Measurements from ENCODE around the gene DCC. TPM values are rescaled to one million over a fixed set of nuclear protein-coding genes. Genes with fewer than 3 reads are reported as not detected.

The DCC gene, protein sequence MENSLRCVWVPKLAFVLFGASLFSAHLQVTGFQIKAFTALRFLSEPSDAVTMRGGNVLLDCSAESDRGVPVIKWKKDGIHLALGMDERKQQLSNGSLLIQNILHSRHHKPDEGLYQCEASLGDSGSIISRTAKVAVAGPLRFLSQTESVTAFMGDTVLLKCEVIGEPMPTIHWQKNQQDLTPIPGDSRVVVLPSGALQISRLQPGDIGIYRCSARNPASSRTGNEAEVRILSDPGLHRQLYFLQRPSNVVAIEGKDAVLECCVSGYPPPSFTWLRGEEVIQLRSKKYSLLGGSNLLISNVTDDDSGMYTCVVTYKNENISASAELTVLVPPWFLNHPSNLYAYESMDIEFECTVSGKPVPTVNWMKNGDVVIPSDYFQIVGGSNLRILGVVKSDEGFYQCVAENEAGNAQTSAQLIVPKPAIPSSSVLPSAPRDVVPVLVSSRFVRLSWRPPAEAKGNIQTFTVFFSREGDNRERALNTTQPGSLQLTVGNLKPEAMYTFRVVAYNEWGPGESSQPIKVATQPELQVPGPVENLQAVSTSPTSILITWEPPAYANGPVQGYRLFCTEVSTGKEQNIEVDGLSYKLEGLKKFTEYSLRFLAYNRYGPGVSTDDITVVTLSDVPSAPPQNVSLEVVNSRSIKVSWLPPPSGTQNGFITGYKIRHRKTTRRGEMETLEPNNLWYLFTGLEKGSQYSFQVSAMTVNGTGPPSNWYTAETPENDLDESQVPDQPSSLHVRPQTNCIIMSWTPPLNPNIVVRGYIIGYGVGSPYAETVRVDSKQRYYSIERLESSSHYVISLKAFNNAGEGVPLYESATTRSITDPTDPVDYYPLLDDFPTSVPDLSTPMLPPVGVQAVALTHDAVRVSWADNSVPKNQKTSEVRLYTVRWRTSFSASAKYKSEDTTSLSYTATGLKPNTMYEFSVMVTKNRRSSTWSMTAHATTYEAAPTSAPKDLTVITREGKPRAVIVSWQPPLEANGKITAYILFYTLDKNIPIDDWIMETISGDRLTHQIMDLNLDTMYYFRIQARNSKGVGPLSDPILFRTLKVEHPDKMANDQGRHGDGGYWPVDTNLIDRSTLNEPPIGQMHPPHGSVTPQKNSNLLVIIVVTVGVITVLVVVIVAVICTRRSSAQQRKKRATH (N-terminal part only)
- total RNA-seq, result not detected

DNA sequence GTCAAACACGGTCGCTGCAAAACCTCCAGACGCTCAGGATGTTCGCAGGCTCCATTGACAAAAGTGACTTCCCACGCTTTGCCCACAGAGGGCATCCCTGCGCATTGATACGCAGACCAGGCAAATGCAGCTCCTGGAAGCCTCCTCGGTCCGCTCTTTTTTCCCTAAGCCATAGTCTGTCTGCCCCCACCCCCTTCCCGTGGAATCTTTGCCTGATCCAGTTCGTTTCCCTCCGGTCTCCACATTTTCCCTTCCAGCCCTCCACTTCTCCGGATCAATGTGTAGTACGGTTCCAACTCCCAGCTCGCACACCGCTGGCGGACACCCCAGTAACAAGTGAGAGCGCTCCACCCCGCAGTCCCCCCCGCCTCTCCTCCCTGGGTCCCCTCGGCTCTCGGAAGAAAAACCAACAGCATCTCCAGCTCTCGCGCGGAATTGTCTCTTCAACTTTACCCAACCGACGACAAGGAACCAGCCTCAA lies at the start of gene DCC:
TSS of gene DCC (plus strand) at position 307 of the 481 bp plus-strand sequence. CDS start 591 bp downstream, outside the sequence.
- Mint-ChIP-seq H3K4me3 (no peak within 1 kb of the TSS), H3K4me1 (no peaks in the 10 kb centered on the region), H3K27ac (no peak within 1 kb of the TSS), H3K27me3 (peaks cover 31% of the 10 kb centered on the region), H3K9me3 (peaks cover 8% of the 10 kb centered on the region), H3K36me3 (ENCODE audit: low read depth) (no peaks in the 10 kb centered on the region)
- no peak for ATAC-seq (replicated peaks)

DNA sequence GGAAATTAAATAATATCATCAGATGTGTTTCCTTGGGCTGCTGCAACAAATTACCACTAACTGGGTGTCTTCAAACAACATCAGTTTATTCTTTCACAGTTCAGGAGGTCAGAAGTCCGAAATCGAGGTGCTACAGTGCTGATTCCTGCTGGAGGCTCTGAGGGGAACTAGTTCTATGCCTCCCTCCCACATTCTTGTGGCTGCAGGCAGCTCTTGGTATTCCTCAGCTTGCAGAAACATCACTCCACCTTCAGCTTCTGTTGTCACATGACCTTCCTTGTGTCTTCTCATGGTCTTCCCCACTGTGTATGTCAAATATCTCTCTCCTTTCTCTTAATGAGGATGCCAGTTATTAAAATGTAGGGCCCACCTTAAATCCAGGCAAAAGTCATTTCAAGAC lies 29.3 kb upstream of the DCC start:
- no peak for ATAC-seq (replicated peaks)
- Mint-ChIP-seq H3K4me3 (no peak overlapping the region), H3K36me3 (ENCODE audit: low read depth) (no peaks in the 10 kb centered on the region), H3K27ac (no peak overlapping the region), H3K27me3 (no peaks in the 10 kb centered on the region), H3K4me1 (no peaks in the 10 kb centered on the region), H3K9me3 (peaks cover 13% of the 10 kb centered on the region)

DNA sequence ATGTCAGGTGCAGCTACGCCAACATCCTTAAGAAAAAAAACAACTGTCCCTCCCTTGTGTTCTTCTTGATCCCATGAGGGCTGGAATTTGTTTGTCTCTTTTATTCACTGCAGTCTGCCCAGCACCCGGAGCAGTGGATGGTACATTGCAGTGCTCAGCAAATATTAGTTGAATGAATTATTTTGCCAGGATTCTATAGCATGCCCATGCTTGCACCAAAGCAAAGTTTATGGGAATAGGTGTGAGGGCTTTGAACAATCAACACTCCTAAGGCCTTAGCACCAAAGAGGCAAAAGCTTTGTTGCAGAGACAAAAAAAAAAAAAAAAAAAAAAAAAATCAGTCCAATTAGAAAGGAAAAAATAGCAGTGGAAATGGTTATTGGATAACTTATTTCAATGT lies 28.7 kb upstream of the DCC start:
- no peaks in the 10 kb centered on the region for H3K4me1 Mint-ChIP-seq
- H3K9me3 Mint-ChIP-seq, result peaks cover 12% of the 10 kb centered on the region
- H3K4me3 Mint-ChIP-seq, result no peak overlapping the region
- ATAC-seq (replicated peaks), result no peak
- no peaks in the 10 kb centered on the region for H3K27me3 Mint-ChIP-seq
- no peaks in the 10 kb centered on the region for H3K36me3 Mint-ChIP-seq (ENCODE audit: low read depth)
- no peak overlapping the region for H3K27ac Mint-ChIP-seq

DNA sequence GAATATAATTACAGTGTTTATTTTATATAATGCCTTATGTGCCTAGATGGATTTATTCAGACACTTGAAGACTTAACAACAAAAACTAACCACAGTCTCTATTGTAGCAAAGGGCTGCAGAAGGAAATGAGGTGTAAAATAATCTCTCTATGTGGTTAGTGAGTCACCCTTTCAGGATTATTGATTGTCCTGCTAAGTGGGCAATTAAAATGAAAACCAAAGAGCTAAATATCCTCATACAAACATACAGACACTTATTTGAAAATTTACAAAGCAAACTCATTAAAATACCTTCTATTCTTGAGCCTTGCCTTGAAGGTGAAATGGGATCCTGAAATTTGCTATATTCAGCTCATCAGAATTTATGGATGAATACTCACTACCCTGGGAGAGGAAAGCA lies 27.7 kb upstream of the DCC start:
- H3K27ac Mint-ChIP-seq, result no peak overlapping the region
- H3K27me3 Mint-ChIP-seq, result no peaks in the 10 kb centered on the region
- no peaks in the 10 kb centered on the region for H3K4me1 Mint-ChIP-seq
- ATAC-seq (replicated peaks), result no peak
- peaks cover 12% of the 10 kb centered on the region for H3K9me3 Mint-ChIP-seq
- no peak overlapping the region for H3K4me3 Mint-ChIP-seq
- no peaks in the 10 kb centered on the region for H3K36me3 Mint-ChIP-seq (ENCODE audit: low read depth)

DNA sequence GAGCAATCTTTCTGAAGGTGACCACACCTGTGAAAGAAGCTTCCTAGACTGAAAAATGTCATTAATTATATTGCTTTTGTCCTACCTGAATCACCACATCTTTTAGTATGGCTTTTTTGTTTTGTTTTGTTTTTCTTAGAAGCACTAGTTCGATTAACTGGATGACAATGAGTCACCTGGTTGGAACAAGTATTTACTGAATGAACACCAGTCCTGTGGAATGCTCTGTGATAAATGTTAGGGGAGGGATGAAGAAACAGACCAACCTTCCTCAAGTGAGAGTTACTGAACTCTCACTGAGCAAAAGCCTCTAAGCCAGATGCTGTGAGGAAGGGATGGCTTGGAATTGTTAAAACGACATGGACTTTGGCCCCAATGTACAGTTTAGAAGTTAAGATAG lies 26.8 kb upstream of the DCC start:
- no peak for ATAC-seq (replicated peaks)
- Mint-ChIP-seq H3K9me3 (peaks cover 12% of the 10 kb centered on the region), H3K4me1 (no peaks in the 10 kb centered on the region), H3K4me3 (no peak overlapping the region), H3K36me3 (ENCODE audit: low read depth) (no peaks in the 10 kb centered on the region), H3K27me3 (no peaks in the 10 kb centered on the region), H3K27ac (no peak overlapping the region)

DNA sequence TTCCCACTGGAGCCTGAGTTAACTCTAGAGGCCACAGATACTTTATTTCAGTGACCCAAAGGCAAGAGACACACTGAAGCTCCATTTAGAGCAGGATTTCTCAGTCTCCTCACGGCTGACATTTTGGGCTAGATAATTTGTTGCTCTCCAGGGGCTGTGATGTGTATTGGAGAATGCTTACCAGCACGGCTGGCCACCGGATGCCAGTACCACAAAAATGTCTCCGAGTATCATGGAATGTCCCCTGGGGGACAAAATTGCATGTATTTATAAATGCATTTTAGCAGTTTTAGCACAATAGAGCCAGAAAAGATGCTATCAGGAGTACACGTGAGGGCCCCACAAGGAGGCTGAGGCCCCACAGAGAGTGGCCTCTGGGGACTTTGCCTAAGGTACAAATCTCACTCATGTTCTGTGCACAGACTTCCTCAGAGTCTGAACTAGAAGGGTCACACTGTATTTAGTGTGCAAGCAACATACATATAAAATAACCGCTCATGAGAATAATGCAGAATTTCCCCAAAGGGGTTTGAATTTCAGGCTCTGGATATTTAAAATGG lies 20.5 kb upstream of the DCC start:
- H3K4me3 Mint-ChIP-seq, result no peak overlapping the region
- H3K27ac Mint-ChIP-seq, result no peak overlapping the region
- no peak for ATAC-seq (replicated peaks)

DNA sequence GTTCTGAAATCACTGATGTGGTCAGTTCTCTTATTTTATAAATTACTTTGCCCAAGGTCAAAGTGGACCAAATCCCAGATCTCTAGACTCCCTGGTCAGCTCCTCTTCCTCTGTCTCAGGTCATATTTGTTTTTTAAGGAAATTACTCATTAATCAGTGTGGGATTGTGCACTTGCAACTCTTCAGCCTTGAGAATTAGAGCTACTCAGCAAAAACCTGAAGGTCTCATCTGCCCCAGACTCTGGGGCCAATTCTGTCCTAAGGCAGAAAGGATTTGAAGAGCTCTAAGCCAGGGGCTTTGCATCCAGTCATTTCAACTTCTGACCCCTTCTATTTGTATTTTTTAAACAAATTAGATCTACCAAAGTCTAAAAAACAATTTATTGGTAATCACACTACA lies 17.7 kb upstream of the DCC start:
- ATAC-seq (replicated peaks), result no peak
- no peaks in the 10 kb centered on the region for H3K36me3 Mint-ChIP-seq (ENCODE audit: low read depth)
- no peak overlapping the region for H3K27ac Mint-ChIP-seq
- no peak overlapping the region for H3K4me3 Mint-ChIP-seq
- no peaks in the 10 kb centered on the region for H3K27me3 Mint-ChIP-seq
- H3K9me3 Mint-ChIP-seq, result no peaks in the 10 kb centered on the region
- no peaks in the 10 kb centered on the region for H3K4me1 Mint-ChIP-seq

More for the DNA sequence above, 20.5 kb upstream of the DCC start:
- Mint-ChIP-seq H3K9me3 (no peaks in the 10 kb centered on the region), H3K27me3 (no peaks in the 10 kb centered on the region), H3K4me1 (no peaks in the 10 kb centered on the region), H3K36me3 (ENCODE audit: low read depth) (no peaks in the 10 kb centered on the region)

DNA sequence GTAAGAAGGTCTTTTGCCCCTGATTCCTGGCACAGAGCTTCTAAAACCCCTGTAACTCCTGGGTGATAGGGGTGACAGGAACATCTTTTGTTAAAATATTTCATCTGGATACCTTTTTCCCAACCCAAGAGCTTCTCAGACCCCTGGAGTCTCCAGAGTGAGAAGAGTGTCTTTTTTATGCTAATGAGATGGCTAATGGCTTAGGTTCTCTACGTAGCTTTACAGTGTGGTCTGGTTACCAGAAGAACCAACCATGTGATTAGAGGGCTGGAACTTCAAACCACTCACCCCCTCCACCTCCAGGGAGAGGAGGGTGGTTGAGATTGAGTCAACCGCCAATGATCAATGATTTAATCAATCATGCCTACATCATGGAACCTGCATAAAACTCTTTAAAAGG lies 16.2 kb upstream of the DCC start:
- Mint-ChIP-seq H3K36me3 (ENCODE audit: low read depth) (no peaks in the 10 kb centered on the region), H3K27ac (no peak overlapping the region), H3K4me1 (no peaks in the 10 kb centered on the region), H3K9me3 (no peaks in the 10 kb centered on the region), H3K27me3 (no peaks in the 10 kb centered on the region), H3K4me3 (no peak overlapping the region)
- no peak for ATAC-seq (replicated peaks)

DNA sequence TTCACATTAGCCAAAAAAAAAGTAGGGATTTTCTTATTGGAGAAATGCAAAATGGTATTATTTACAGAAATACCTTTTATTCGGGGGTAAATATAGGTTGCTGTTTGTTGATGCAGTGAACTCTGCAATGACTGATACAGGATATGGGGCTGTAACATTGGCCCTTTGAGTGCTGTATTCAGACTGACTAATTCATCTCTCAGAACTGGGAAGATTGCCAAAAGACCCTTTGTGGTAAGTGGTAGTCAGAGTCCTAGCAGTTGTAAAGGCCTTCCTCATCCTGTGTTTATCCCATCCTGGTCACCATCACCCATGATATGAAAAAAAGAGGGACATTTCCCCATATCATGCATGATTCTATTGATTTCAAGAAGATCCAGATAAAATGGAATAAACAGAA lies 14.0 kb upstream of the DCC start:
- no peak overlapping the region for H3K4me3 Mint-ChIP-seq
- no peaks in the 10 kb centered on the region for H3K4me1 Mint-ChIP-seq
- H3K9me3 Mint-ChIP-seq, result no peaks in the 10 kb centered on the region
- no peaks in the 10 kb centered on the region for H3K27me3 Mint-ChIP-seq
- no peak overlapping the region for H3K27ac Mint-ChIP-seq
- no peaks in the 10 kb centered on the region for H3K36me3 Mint-ChIP-seq (ENCODE audit: low read depth)
- ATAC-seq (replicated peaks), result no peak

DNA sequence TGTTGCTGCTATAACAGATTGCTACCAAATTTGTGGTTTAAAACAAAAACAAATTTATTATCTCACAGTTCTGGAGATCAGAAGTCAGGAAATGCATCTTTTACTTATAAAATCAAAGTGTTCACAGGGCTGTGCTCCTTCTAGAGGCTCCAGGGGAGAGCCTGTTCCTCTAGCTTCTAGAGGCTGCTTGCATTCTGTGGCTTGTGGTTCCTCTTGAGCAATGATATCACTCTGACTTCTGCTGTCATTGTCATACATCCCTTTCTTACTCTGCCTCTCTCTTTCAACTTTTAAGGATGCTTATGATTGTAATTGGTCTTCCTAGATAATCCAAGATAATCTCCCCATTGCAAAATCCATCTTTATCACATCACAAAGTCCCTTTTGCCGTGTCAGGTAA lies 6.1 kb upstream of the DCC start:
- Mint-ChIP-seq H3K27me3 (no peaks in the 10 kb centered on the region), H3K9me3 (peaks cover 8% of the 10 kb centered on the region), H3K27ac (no peak overlapping the region), H3K4me3 (no peak overlapping the region), H3K36me3 (ENCODE audit: low read depth) (no peaks in the 10 kb centered on the region), H3K4me1 (no peaks in the 10 kb centered on the region)
- no peak for ATAC-seq (replicated peaks)

DNA sequence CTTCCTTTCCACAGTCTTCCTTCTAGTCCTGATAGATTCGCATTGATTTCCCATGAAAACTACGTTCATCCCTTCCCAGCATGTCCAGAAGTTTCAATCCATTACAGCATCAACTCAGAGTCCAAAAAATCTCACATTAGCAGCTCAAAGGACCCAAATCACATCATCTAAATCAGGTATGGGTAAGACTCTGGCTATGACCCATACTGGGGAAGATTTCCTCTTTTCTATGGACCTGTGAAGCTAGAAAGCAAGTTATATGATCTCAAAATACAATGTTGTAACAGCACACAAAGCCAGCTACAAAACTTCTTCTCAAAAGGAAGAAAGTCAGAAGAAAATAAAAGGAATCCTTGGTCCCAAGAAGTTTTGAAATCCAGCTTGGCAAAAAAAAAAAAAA lies 5.7 kb upstream of the DCC start:
- ATAC-seq (replicated peaks), result no peak
- H3K36me3 Mint-ChIP-seq (ENCODE audit: low read depth), result no peaks in the 10 kb centered on the region

DNA sequence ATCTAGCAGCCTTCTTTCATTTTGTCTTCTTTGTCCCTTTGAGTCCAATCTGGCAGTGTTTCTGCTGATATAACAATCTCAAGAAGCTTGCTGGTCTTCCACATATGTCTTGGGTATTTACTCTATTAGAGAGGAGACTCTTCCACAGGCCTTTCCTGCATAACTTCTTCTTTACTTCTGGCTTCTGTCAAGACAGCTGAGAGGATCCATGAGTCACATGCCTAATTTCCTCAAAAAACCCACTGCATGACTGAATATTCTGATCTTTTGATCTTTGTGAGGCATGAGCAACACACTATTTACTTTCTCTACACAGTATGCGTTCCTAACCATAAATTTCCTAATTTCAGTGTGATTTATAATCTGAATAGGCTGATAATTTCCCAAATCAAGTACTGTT lies 5.1 kb upstream of the DCC start:
- Mint-ChIP-seq H3K27ac (no peak overlapping the region), H3K36me3 (ENCODE audit: low read depth) (no peaks in the 10 kb centered on the region), H3K27me3 (peaks cover 7% of the 10 kb centered on the region), H3K9me3 (peaks cover 8% of the 10 kb centered on the region), H3K4me1 (no peaks in the 10 kb centered on the region), H3K4me3 (no peak overlapping the region)
- ATAC-seq (replicated peaks), result no peak

More for the DNA sequence above, 5.7 kb upstream of the DCC start:
- Mint-ChIP-seq H3K27me3 (peaks cover 4% of the 10 kb centered on the region), H3K4me3 (no peak overlapping the region), H3K27ac (no peak overlapping the region), H3K9me3 (peaks cover 8% of the 10 kb centered on the region), H3K4me1 (no peaks in the 10 kb centered on the region)

DNA sequence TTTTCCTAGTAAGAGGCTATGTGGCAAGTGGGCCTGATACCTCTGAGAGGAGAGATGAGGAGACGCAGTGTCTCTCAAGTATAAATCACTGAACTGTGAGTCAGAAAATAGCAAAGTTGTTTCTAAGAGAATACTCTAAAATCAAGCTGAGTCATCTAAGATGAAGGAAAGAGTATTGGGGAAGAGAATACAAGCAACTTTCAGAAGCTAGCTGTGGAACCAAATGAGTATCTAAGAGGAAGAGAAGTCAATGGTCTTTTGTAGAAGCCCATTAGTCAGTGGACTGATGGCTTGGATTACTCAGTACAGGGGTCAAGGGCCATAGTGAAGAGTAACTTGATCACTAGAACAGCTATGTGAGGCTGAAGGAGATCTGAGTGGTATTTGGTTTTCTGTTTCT lies 2.7 kb upstream of the DCC start:
- Mint-ChIP-seq H3K27ac (no peak overlapping the region), H3K4me3 (no peak overlapping the region), H3K36me3 (ENCODE audit: low read depth) (no peaks in the 10 kb centered on the region), H3K27me3 (peaks cover 29% of the 10 kb centered on the region), H3K4me1 (no peaks in the 10 kb centered on the region), H3K9me3 (peaks cover 8% of the 10 kb centered on the region)
- no peak for ATAC-seq (replicated peaks)

DNA sequence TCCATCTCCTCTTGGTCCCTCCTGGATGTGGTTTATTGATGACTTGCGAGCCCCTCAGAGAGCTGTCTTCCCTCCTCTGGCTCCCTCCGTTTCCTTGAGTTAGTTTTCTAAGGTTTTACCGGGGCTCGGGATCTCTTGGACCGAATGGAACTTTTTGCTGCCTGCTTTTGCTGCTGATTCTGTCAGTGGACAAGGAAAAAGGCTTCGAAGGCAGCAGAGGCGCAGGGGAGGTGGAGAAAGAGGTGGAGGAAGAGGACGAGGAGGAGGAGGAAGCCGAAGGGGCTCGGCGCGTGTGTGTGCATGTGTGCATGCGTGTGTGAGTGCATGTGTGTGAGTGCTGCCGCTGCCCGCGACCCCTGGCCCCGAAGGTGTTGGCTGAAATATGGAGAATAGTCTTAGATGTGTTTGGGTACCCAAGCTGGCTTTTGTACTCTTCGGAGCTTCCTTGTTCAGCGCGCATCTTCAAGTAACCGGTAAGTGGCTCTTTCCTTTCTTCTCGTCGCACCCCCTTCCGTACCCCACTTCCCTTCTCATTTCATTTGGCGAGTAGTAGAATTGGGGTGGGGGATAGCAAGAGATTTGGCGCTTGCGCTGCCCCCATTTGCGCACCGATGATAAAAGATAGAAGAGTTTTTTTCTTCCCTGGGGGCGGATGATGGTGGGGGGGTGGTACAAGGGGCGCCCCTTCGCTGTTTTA lies 557 bp downstream of the DCC start:
- Mint-ChIP-seq H3K27ac (no peak overlapping the region), H3K4me3 (no peak overlapping the region), H3K27me3 (peaks cover 31% of the 10 kb centered on the region)

More for the DNA sequence above, 557 bp downstream of the DCC start:
- no peak for ATAC-seq (replicated peaks)
- Mint-ChIP-seq H3K4me1 (no peaks in the 10 kb centered on the region), H3K9me3 (peaks cover 8% of the 10 kb centered on the region), H3K36me3 (ENCODE audit: low read depth) (no peaks in the 10 kb centered on the region)
